ENCODE measurements around the gene FOXN3. TPM values are rescaled to one million over a fixed set of nuclear protein-coding genes. Genes with fewer than 3 reads are reported as not detected.

The FOXN3 gene
- polyA plus RNA-seq, 3 donors: 38.7 to 57.4 (median 42.0) TPM

GRCh38 chr14:89268514-89268913, 148.5 kb downstream of the FOXN3 start:
- H3K36me3 Mint-ChIP-seq: peaks cover 24 to 39% of the 10 kb centered on the region in 2 donors
- DNase-seq: no peak
- Histone ChIP-seq H3K4me1 (ENCODE audit: control insufficient read depth in 1 of 2, insufficient read depth in 2 of 2, low read length in 2 of 2) (no peaks in the 10 kb centered on the region), H2AFZ (ENCODE audit: insufficient read depth, low read depth, low read length, poor library complexity, severe bottlenecking) (no peak overlapping the region), H4K20me1 (ENCODE audit: insufficient read depth, low read length) (peaks cover 100% of the 10 kb centered on the region), H3K79me2 (ENCODE audit: insufficient read depth, low read length) (peaks cover 88% of the 10 kb centered on the region), H3K4me3 (replicated peaks in 1 of 3; ENCODE audit: low read depth in 2 of 3, low read length in 3 of 3) (no peak overlapping the region), H3K4me2 (replicated peaks; ENCODE audit: extremely low read depth, low read length, poor library complexity, severe bottlenecking) (no peak overlapping the region), H3K36me3 (replicated peaks in 1 of 2; ENCODE audit: control insufficient read depth in 1 of 2, insufficient read depth in 2 of 2, low read length in 2 of 2) (peaks cover 7 to 36% of the 10 kb centered on the region in 2 donors), H3K27ac (ENCODE audit: low read depth in 1 of 2, low read length in 2 of 2) (peak overlapping the region in 1 of 2 donors; percentile 37), H3K9me3 (replicated peaks in 1 of 2; ENCODE audit: control insufficient read depth in 1 of 2, insufficient read depth in 1 of 2, low read length in 2 of 2) (no peaks in the 10 kb centered on the region), H3K27me3 (ENCODE audit: control insufficient read depth in 2 of 2, insufficient read depth in 2 of 2, low read length in 2 of 2) (no peaks in the 10 kb centered on the region), H3K9ac (ENCODE audit: insufficient read depth, low read length, poor library complexity, severe bottlenecking) (no peak overlapping the region)
- H3K4me1 Mint-ChIP-seq: peaks cover 15% of the 10 kb centered on the region
- H3K4me3 Mint-ChIP-seq: no peak overlapping the region
- 100% methylated on average over 1 of the region's 5 CpGs for WGBS (ENCODE audit: insufficient coverage)
- H3K27me3 Mint-ChIP-seq (ENCODE audit: low read depth in 3 of 3): no peaks in the 10 kb centered on the region
- intact Hi-C loops (cut with micrococcal nuclease): no loop called here
- no peaks in the 10 kb centered on the region for H3K9me3 Mint-ChIP-seq
- no peak for TF ChIP-seq CTCF (IDR thresholded peaks at IDR 0.05)
- peak overlapping the region in 1 of 7 donors; percentile 23 for H3K27ac Mint-ChIP-seq

GRCh38 chr14:89267656-89268055, 149.4 kb downstream of the FOXN3 start:
- Histone ChIP-seq H3K9ac (ENCODE audit: insufficient read depth, low read length, poor library complexity, severe bottlenecking) (no peak overlapping the region), H3K79me2 (ENCODE audit: insufficient read depth, low read length) (peaks cover 87% of the 10 kb centered on the region), H4K20me1 (ENCODE audit: insufficient read depth, low read length) (peaks cover 99% of the 10 kb centered on the region), H3K4me3 (replicated peaks in 1 of 3; ENCODE audit: low read depth in 2 of 3, low read length in 3 of 3) (no peak overlapping the region), H2AFZ (ENCODE audit: insufficient read depth, low read depth, low read length, poor library complexity, severe bottlenecking) (no peak overlapping the region), H3K4me1 (ENCODE audit: control insufficient read depth in 1 of 2, insufficient read depth in 2 of 2, low read length in 2 of 2) (no peaks in the 10 kb centered on the region), H3K27ac (ENCODE audit: low read depth in 1 of 2, low read length in 2 of 2) (peak overlapping the region in 1 of 2 donors; percentile 37), H3K36me3 (replicated peaks in 1 of 2; ENCODE audit: control insufficient read depth in 1 of 2, insufficient read depth in 2 of 2, low read length in 2 of 2) (peaks cover 7 to 38% of the 10 kb centered on the region in 2 donors), H3K4me2 (replicated peaks; ENCODE audit: extremely low read depth, low read length, poor library complexity, severe bottlenecking) (no peak overlapping the region), H3K9me3 (replicated peaks in 1 of 2; ENCODE audit: control insufficient read depth in 1 of 2, insufficient read depth in 1 of 2, low read length in 2 of 2) (no peaks in the 10 kb centered on the region), H3K27me3 (ENCODE audit: control insufficient read depth in 2 of 2, insufficient read depth in 2 of 2, low read length in 2 of 2) (no peaks in the 10 kb centered on the region)
- intact Hi-C loops (cut with micrococcal nuclease): no loop called here
- WGBS (ENCODE audit: insufficient coverage): 80% methylated on average over 1 of the region's 5 CpGs
- H3K27me3 Mint-ChIP-seq (ENCODE audit: low read depth in 3 of 3): no peaks in the 10 kb centered on the region
- H3K27ac Mint-ChIP-seq: peak overlapping the region in 3 of 7 donors; percentile 11 to 25 (median 23)
- H3K4me1 Mint-ChIP-seq: peaks cover 10% of the 10 kb centered on the region
- no peak overlapping the region for H3K4me3 Mint-ChIP-seq
- no peaks in the 10 kb centered on the region for H3K9me3 Mint-ChIP-seq
- H3K36me3 Mint-ChIP-seq: peaks cover 27 to 46% of the 10 kb centered on the region in 2 donors
- DNase-seq: no peak
- TF ChIP-seq CTCF (IDR thresholded peaks at IDR 0.05): no peak

Measured in CD14-positive monocyte (primary cell).